Measurements from ENCODE around the gene PROSER3. TPM values are rescaled to one million over a fixed set of nuclear protein-coding genes. Genes with fewer than 3 reads are reported as not detected.

PROSER3 gene
- total RNA-seq, 2 donors from 2014 or later = 7.3 to 14.2 TPM

DNA sequence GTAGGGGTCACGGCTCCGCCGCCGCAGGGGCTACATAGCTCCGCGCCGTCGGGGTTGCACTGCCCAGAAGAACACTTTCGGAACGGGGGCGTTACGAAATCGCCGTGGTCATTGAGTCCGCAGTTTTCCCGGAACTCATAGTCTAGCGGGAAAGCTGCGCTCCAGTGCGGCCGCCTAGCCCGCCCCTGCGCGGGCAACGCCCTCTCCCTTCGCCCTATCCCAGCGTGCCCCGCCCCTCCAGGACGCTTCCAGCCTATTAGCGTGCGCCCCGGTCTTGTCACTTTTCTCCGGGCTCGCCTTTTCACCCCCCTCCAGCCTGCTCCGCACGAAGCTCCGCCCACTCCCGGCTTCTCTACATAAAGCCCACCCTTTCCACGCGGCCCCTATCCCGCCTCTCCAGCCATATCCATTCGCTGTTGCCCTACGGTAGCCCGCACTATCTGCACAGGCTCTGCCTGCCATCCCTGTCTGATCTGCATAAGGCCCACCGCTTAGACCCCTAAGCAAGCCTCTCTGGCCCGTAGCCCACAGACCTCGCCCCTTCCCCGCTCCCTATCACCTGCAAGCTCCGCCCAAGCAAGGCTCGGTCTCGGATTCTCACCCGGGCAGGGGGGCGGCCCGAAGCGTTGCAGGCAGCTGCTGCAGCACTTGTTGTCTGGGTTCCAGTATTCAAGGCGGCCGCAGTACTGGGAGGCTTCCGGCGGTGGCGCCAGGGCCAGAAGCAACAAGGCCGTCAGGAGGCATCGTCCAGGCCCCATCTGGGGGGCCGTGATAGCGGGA lies 17.4 kb upstream of the PROSER3 start:
- TF ChIP-seq POLR2A (IDR thresholded peaks at IDR 0.05) = peak; percentile 21 to 78 (median 71)
- TF ChIP-seq, protein P1, sequence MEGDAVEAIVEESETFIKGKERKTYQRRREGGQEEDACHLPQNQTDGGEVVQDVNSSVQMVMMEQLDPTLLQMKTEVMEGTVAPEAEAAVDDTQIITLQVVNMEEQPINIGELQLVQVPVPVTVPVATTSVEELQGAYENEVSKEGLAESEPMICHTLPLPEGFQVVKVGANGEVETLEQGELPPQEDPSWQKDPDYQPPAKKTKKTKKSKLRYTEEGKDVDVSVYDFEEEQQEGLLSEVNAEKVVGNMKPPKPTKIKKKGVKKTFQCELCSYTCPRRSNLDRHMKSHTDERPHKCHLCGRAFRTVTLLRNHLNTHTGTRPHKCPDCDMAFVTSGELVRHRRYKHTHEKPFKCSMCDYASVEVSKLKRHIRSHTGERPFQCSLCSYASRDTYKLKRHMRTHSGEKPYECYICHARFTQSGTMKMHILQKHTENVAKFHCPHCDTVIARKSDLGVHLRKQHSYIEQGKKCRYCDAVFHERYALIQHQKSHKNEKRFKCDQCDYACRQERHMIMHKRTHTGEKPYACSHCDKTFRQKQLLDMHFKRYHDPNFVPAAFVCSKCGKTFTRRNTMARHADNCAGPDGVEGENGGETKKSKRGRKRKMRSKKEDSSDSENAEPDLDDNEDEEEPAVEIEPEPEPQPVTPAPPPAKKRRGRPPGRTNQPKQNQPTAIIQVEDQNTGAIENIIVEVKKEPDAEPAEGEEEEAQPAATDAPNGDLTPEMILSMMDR (IDR thresholded peaks at IDR 0.05) = peak in 4 of 7 experiments; percentile 16 to 36 (median 34)
- ATAC-seq (peak; percentile 85), DNase-seq (peak; percentile 98 to 99 (median 99))
- 0 to 1% methylated on average over 31 to 63 of the region's 63 CpGs for WGBS, 2 donors
- intact Hi-C loops (cut with DNase I) = no loop called here
- Histone ChIP-seq H3K36me3 (replicated peaks in 1 of 2; ENCODE audit: insufficient read depth in 1 of 2, low read depth in 2 of 2) (peaks cover 4 to 13% of the 10 kb centered on the region in 2 donors), H3K9me3 (no peaks in the 10 kb centered on the region), H3K4me3 (peak overlapping the region; percentile 26 to 45), H3K4me1 (peaks cover 26% of the 10 kb centered on the region), H3K27me3 (no peaks in the 10 kb centered on the region), H3K27ac (peak overlapping the region; percentile 81 to 88 (median 84))

DNA sequence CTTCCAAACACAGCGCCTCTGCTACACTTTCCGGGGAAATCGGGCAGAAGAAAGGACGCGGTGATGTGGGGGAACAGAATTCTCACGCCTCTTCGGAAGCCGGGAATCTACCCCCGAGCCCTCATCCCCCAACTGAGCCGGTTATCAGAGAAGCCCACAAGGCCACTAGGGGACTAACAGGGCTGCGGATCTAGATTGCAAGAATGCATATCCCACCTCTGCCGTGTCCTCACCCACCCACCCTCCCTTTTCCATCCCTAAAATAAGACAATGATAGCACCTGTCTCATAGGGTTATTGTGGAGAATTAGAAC lies 16.8 kb upstream of the PROSER3 start:
- ATAC-seq = no peak
- Histone ChIP-seq H3K27ac (peak overlapping the region; percentile 81 to 88 (median 84)), H3K9me3 (no peaks in the 10 kb centered on the region), H3K27me3 (no peaks in the 10 kb centered on the region), H3K4me1 (peaks cover 30% of the 10 kb centered on the region), H3K36me3 (replicated peaks in 1 of 2; ENCODE audit: insufficient read depth in 1 of 2, low read depth in 2 of 2) (peaks cover 4 to 13% of the 10 kb centered on the region in 2 donors), H3K4me3 (peak overlapping the region in 1 of 2 donors; percentile 45)
- DNase-seq = no peak
- TF ChIP-seq POLR2A (IDR thresholded peaks at IDR 0.05) = no peak
- TF ChIP-seq, protein P1 (IDR thresholded peaks at IDR 0.05) = no peak
- intact Hi-C loops (cut with DNase I) = no loop called here
- 1 to 10% methylated on average over 10 to 12 of the region's 12 CpGs for WGBS, 2 donors

DNA sequence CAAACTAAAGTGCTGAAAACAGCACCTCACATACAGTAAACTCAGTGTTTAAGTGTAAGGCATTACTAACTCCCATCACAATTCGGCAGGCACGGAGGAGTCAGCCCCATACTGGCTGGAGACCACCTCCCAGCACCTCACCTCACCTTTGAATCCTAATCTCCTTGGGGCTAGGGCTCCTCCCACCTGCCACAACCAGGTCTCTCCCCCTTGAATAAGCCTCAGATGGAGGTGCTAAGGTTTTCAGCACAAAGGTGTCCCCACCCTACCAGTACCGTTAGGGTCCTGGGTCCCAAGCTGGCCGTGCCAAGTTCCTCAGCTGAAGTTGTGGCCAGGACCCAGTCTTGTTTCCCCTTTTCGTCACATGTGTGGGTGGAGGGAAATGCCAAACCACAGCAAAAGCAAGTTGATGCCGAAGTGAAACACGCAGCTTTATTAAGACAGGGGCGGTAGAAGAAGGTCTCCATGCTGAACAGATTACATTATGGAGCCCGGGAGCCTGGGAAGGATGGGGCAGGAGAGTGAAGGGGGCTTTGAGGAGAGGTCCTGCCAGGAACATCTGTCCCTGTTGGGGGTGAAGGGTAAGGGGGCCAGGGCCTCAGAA lies 15.8 kb upstream of the PROSER3 start, which contains the start of gene IGFLR1:
IGFLR1 (minus strand) TSS at position 332 of the 604 bp plus-strand sequence. CDS start 1,272 bp downstream, outside the sequence.
- H3K27ac ChIP-seq = peak within 1 kb of the TSS; percentile 8 to 85 (median 82)
- 76 to 86% methylated on average over 9 of the region's 9 CpGs for WGBS, 2 donors
- intact Hi-C loops (cut with DNase I) = no loop called here
- no peaks in the 10 kb centered on the region for H3K27me3 ChIP-seq
- peaks cover 4 to 7% of the 10 kb centered on the region in 2 donors for H3K36me3 ChIP-seq (replicated peaks in 1 of 2; ENCODE audit: insufficient read depth in 1 of 2, low read depth in 2 of 2)
- ATAC-seq = no peak
- no peak within 1 kb of the TSS for H3K4me3 ChIP-seq
- H3K4me1 ChIP-seq = peaks cover 39% of the 10 kb centered on the region
- no peaks in the 10 kb centered on the region for H3K9me3 ChIP-seq
- peak in 1 of 4 donors; percentile 62 for DNase-seq
- TF ChIP-seq POLR2A (IDR thresholded peaks at IDR 0.05) = peak in 1 of 3 donors; percentile 26
- TF ChIP-seq, protein P1 (IDR thresholded peaks at IDR 0.05) = no peak

DNA sequence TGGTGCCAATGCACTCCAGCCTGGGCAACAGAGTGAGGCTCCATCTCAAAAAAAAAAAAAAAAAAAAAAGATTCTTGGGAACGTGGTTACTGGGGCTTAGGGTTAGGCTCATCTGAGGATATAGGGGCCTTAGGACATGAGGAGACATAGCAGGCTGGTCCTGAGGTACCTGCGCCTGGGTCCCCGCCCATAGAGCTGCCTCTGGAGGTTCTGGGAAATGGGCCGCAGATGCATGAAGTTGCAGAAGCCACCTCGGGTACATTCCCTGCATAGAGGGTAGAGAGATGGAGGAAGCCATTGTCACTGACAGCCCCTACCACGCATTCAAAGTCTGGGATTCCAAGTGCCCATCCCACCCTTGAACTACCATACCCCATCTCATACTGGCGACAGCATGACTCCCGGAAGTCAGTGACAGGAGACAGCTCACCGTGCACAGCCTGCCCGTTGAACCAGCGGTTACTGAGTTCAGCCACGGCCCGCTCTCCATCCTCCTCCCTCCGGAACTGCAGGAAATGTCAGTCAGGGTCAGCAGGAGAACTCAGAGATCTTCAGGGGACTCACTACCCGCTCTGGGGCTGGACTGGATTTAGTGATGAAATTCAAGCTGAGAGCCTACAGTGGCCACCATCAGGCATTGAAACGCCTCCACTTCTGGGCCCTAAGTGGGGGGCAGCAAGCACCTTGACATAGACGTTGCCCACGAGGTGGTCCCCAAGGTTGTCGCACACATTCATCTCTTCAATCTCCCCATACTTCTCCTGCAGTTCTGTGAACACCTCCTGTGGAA lies 14.1 kb upstream of the PROSER3 start:
- WGBS, 2 donors = 84 to 86% methylated on average over 16 to 19 of the region's 19 CpGs
- no peak overlapping the region for H3K4me3 ChIP-seq
- peaks cover 45% of the 10 kb centered on the region for H3K4me1 ChIP-seq
- peak overlapping the region in 2 of 4 donors; percentile 99 to 100 for H3K27ac ChIP-seq
- no peaks in the 10 kb centered on the region for H3K9me3 ChIP-seq
- no peak for TF ChIP-seq POLR2A (IDR thresholded peaks at IDR 0.05)
- TF ChIP-seq, protein P1 (IDR thresholded peaks at IDR 0.05) = no peak
- no peaks in the 10 kb centered on the region for H3K27me3 ChIP-seq
- no peaks in the 10 kb centered on the region for H3K36me3 ChIP-seq (replicated peaks in 1 of 2; ENCODE audit: insufficient read depth in 1 of 2, low read depth in 2 of 2)
- ATAC-seq (no peak), DNase-seq (no peak)
- intact Hi-C loops (cut with DNase I) = no loop called here

All from body of pancreas (tissue), 4 donors.